Panc1 (cell line): ENCODE measurements around the gene EOMES.
"Not testable (repeated sequence)": the region's sequence is repeated elsewhere in the genome, so short reads cannot be mapped to it uniquely, and the experiment has no call there.

Source experiments
- POLR2AphosphoS5 ChIP-seq: IDR thresholded peaks from 2 replicates; pipeline ENCODE4 v1.6.1; 2012; ENCODE audit warnings: mild to moderate bottlenecking, low read depth, low read length, moderate library complexity
- SIN3A ChIP-seq: IDR thresholded peaks from 2 replicates; pipeline ENCODE4 v1.6.1; 2012; ENCODE audit warnings: low read depth, mild to moderate bottlenecking, low read length, moderate library complexity, borderline replicate concordance; ENCODE audit not compliant: insufficient read depth
- TF ChIP-seq, protein P1 (sequence below): fragments of 450-650 bp; IDR thresholded peaks from 2 replicates; pipeline ENCODE4 v1.5.1; 2017; ENCODE audit warnings: mild to moderate bottlenecking

DNA sequence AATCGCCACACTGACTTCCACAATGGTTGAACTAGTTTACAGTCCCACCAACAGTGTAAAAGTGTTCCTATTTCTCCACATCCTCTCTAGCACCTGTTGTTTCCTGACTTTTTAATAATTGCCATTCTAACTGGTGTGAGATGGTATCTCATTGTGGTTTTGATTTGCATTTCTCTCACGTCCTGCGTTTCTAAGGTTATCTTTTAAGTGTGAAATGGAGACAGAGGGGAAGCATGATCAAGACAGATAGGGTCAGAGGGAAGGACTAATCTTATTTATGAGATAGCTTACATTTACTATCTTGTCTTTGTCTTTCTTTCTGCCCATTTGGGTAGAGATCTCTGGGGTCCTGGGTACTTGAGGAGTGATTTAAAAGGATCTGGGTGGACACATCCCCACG, 48.3 kb upstream of the EOMES start:
- TF ChIP-seq, protein P1, sequence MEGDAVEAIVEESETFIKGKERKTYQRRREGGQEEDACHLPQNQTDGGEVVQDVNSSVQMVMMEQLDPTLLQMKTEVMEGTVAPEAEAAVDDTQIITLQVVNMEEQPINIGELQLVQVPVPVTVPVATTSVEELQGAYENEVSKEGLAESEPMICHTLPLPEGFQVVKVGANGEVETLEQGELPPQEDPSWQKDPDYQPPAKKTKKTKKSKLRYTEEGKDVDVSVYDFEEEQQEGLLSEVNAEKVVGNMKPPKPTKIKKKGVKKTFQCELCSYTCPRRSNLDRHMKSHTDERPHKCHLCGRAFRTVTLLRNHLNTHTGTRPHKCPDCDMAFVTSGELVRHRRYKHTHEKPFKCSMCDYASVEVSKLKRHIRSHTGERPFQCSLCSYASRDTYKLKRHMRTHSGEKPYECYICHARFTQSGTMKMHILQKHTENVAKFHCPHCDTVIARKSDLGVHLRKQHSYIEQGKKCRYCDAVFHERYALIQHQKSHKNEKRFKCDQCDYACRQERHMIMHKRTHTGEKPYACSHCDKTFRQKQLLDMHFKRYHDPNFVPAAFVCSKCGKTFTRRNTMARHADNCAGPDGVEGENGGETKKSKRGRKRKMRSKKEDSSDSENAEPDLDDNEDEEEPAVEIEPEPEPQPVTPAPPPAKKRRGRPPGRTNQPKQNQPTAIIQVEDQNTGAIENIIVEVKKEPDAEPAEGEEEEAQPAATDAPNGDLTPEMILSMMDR: not testable (repeated sequence)
- TF ChIP-seq POLR2AphosphoS5, SIN3A: not testable (repeated sequence)
